Medulla oblongata (tissue), 1 donor: ENCODE measurements around the gene HSPG2.

Experiments used
- DNase-seq: peaks from one replicate; pipeline ENCODE4 v3.0.0-alpha.2; 2015; ENCODE audit errors: extremely low spot score

HSPG2 gene

GRCh38 chr1:21863981-21864380 lies 73.1 kb downstream of the HSPG2 start:
- DNase-seq: no peak

- DNase-seq: no peak
Observed at GRCh38 chr1:21861602-21862429, 75.3 kb downstream of the HSPG2 start.

GRCh38 chr1:21860971-21861370 lies 76.1 kb downstream of the HSPG2 start:
- no peak for DNase-seq

GRCh38 chr1:21859669-21860179 lies 77.4 kb downstream of the HSPG2 start:
- DNase-seq: no peak

- no peak for DNase-seq
Observed at GRCh38 chr1:21857840-21858670, 79.1 kb downstream of the HSPG2 start.

- no peak for DNase-seq
Observed at GRCh38 chr1:21857142-21857839, 79.8 kb downstream of the HSPG2 start.

- DNase-seq: no peak
Observed at GRCh38 chr1:21855257-21856096, 81.6 kb downstream of the HSPG2 start.

GRCh38 chr1:21854751-21855131 lies 82.4 kb downstream of the HSPG2 start:
- DNase-seq: no peak

GRCh38 chr1:21854090-21854750 lies 82.9 kb downstream of the HSPG2 start:
- no peak for DNase-seq

GRCh38 chr1:21853131-21853427 lies 84.0 kb downstream of the HSPG2 start:
- no peak for DNase-seq

GRCh38 chr1:21852282-21853130 lies 84.6 kb downstream of the HSPG2 start:
- DNase-seq: no peak

- DNase-seq: no peak
Observed at GRCh38 chr1:21851430-21852250, 85.5 kb downstream of the HSPG2 start.

GRCh38 chr1:21849909-21850576 lies 87.1 kb downstream of the HSPG2 start:
- no peak for DNase-seq

GRCh38 chr1:21848524-21849174 lies 88.5 kb downstream of the HSPG2 start:
- no peak for DNase-seq

GRCh38 chr1:21847223-21848205 lies 89.6 kb downstream of the HSPG2 start:
- no peak for DNase-seq
